ENCODE results near the gene ANTXR2.

The ANTXR2 gene

DNA sequence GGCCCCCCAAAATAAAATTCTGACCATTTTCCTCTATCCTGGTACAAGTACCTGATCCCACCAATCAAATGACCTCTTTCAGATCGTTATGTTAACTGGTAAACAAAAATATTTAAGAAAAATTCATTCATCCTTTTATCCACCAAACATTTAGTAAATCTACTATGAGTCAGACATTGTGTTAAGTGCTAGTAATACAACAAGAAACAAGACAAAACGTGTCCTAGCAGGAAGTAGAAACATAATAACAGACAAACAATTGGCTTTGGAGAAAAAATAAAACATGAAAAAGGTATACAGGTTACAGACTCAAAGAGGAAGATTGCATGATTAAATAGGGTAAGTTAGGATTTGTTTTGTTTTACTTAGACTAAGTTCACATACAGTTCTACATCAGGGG lies 43.7 kb downstream of the ANTXR2 start:
- TF ChIP-seq CEBPB (IDR thresholded peaks at IDR 0.05) (no peak), EP300 (IDR thresholded peaks at IDR 0.05; ENCODE audit: borderline replicate concordance) (no peak), TAF1 (IDR thresholded peaks at IDR 0.05; ENCODE audit: low read depth) (no peak), TEAD4 (IDR thresholded peaks at IDR 0.05) (no peak), NFIC (IDR thresholded peaks at IDR 0.05) (no peak), RAD21 (IDR thresholded peaks at IDR 0.05; ENCODE audit: low read depth) (no peak), CREB1 (IDR thresholded peaks at IDR 0.05; ENCODE audit: low read depth) (no peak), EGR1 (IDR thresholded peaks at IDR 0.05) (no peak)
- TF ChIP-seq, protein P1, sequence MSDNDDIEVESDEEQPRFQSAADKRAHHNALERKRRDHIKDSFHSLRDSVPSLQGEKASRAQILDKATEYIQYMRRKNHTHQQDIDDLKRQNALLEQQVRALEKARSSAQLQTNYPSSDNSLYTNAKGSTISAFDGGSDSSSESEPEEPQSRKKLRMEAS (IDR thresholded peaks at IDR 0.05), result no peak
- TF ChIP-seq, protein P2, sequence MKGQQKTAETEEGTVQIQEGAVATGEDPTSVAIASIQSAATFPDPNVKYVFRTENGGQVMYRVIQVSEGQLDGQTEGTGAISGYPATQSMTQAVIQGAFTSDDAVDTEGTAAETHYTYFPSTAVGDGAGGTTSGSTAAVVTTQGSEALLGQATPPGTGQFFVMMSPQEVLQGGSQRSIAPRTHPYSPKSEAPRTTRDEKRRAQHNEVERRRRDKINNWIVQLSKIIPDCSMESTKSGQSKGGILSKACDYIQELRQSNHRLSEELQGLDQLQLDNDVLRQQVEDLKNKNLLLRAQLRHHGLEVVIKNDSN (IDR thresholded peaks at IDR 0.05), result no peak
- TF ChIP-seq, protein P3, sequence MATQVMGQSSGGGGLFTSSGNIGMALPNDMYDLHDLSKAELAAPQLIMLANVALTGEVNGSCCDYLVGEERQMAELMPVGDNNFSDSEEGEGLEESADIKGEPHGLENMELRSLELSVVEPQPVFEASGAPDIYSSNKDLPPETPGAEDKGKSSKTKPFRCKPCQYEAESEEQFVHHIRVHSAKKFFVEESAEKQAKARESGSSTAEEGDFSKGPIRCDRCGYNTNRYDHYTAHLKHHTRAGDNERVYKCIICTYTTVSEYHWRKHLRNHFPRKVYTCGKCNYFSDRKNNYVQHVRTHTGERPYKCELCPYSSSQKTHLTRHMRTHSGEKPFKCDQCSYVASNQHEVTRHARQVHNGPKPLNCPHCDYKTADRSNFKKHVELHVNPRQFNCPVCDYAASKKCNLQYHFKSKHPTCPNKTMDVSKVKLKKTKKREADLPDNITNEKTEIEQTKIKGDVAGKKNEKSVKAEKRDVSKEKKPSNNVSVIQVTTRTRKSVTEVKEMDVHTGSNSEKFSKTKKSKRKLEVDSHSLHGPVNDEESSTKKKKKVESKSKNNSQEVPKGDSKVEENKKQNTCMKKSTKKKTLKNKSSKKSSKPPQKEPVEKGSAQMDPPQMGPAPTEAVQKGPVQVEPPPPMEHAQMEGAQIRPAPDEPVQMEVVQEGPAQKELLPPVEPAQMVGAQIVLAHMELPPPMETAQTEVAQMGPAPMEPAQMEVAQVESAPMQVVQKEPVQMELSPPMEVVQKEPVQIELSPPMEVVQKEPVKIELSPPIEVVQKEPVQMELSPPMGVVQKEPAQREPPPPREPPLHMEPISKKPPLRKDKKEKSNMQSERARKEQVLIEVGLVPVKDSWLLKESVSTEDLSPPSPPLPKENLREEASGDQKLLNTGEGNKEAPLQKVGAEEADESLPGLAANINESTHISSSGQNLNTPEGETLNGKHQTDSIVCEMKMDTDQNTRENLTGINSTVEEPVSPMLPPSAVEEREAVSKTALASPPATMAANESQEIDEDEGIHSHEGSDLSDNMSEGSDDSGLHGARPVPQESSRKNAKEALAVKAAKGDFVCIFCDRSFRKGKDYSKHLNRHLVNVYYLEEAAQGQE (IDR thresholded peaks at IDR 0.05; ENCODE audit: low read depth), result no peak

DNA sequence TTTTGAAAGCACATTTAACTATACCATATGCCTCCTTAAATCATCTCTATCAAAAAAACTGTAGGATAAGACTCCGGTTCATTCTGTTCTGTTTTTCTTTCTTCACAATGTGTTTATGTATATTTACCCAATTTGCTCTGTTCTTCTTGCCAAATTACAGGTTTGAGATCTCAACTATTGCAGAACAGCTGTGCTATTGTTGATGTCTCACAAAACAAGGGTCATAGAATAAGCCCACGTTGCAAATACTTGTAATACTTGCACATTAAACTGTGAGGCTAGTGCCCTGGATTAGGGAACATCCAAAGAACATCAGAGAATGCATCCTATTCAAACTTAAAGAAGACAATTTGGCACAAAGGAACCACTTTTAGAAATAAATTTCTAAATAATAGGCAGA lies 45.4 kb downstream of the ANTXR2 start:
- TF ChIP-seq CEBPB (IDR thresholded peaks at IDR 0.05), result no peak
- no peak for TF ChIP-seq EP300 (IDR thresholded peaks at IDR 0.05; ENCODE audit: borderline replicate concordance)
- no peak for TF ChIP-seq CREB1 (IDR thresholded peaks at IDR 0.05; ENCODE audit: low read depth)
- TF ChIP-seq, protein P1 (IDR thresholded peaks at IDR 0.05), result no peak
- no peak for TF ChIP-seq EGR1 (IDR thresholded peaks at IDR 0.05)
- no peak for TF ChIP-seq FOXM1 (IDR thresholded peaks at IDR 0.05; ENCODE audit: borderline replicate concordance, low read depth)
- TF ChIP-seq, protein P2 (IDR thresholded peaks at IDR 0.05), result no peak
- TF ChIP-seq TEAD4 (IDR thresholded peaks at IDR 0.05), result no peak

DNA sequence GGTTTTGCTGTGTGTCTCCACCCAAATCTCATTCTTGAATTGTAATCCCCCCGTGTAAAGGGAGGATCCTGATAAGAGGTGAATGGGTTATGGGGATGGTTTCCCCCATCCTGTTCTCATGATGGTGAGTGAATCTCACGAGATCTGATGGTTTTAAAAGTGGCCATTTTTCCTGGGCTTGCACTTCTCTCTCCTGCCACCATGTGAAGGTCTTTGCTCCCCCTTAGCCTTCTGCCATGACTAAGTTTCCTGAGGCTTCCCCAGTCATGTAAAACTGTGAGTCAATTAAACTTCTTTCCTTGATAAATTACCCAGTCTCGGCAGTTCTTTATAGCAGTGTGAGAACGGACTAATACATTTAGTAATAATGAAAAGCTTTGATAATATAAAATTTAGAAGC lies 46.9 kb downstream of the ANTXR2 start:
- TF ChIP-seq, protein P1 (IDR thresholded peaks at IDR 0.05), result no peak
- no peak for TF ChIP-seq TEAD4 (IDR thresholded peaks at IDR 0.05)

DNA sequence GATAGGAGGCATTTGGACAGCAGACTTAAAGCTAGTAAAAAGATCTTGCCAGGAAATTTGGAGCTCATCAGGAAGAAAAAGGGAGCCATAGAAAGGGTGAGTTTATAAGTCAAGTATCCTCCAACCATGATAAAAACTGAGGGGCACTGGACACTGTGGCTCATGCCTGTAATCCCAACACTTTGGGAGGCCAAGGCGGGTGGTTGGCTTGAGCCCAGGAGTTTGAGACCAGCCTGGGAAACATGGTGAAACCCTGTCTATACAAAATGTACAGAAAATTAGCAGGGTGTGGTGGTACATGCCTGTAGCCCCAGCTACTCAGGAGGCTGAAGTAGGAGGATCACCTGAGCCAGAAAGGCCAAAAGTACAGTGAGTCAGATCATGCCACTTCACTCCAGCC lies 48.7 kb downstream of the ANTXR2 start:
- no peak for TF ChIP-seq TAF1 (IDR thresholded peaks at IDR 0.05; ENCODE audit: low read depth)
- no peak for TF ChIP-seq TEAD4 (IDR thresholded peaks at IDR 0.05)
- TF ChIP-seq NFIC (IDR thresholded peaks at IDR 0.05), result no peak
- TF ChIP-seq, protein P3 (IDR thresholded peaks at IDR 0.05; ENCODE audit: low read depth), result no peak
- TF ChIP-seq CEBPB (IDR thresholded peaks at IDR 0.05), result no peak
- TF ChIP-seq RAD21 (IDR thresholded peaks at IDR 0.05; ENCODE audit: low read depth), result no peak
- no peak for TF ChIP-seq EGR1 (IDR thresholded peaks at IDR 0.05)
- TF ChIP-seq, protein P1 (IDR thresholded peaks at IDR 0.05), result no peak
- no peak for TF ChIP-seq FOXM1 (IDR thresholded peaks at IDR 0.05; ENCODE audit: borderline replicate concordance, low read depth)
- TF ChIP-seq ZBTB7A (IDR thresholded peaks at IDR 0.05; ENCODE audit: low read depth), result no peak
- TF ChIP-seq, protein P2 (IDR thresholded peaks at IDR 0.05), result no peak
- no peak for TF ChIP-seq CREB1 (IDR thresholded peaks at IDR 0.05; ENCODE audit: low read depth)
- no peak for TF ChIP-seq YY1 (IDR thresholded peaks at IDR 0.05; ENCODE audit: low read depth)
- no peak for TF ChIP-seq TCF12 (IDR thresholded peaks at IDR 0.05; ENCODE audit: low read depth)
- no peak for TF ChIP-seq EP300 (IDR thresholded peaks at IDR 0.05; ENCODE audit: borderline replicate concordance)

DNA sequence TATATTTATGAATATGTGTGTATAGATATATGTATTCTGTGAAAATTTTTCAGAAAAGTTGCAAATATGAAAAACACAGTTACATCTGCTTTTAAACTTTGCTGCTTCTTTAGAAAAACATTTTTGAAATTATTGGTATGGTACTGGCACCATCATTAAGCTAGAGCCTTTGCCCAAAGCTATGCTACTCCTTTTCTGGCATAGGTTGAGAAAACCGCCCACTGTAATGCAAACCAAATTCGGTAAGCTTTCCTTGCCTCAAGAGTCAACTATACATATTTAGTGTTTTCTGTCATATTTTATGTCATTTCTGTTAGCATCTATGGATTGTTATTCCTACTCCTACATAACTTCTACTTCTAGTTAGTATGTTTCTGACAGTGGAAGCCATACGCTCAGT lies 50.7 kb downstream of the ANTXR2 start:
- TF ChIP-seq TAF1 (IDR thresholded peaks at IDR 0.05; ENCODE audit: low read depth), result no peak
- no peak for TF ChIP-seq TCF12 (IDR thresholded peaks at IDR 0.05; ENCODE audit: low read depth)
- TF ChIP-seq TEAD4 (IDR thresholded peaks at IDR 0.05), result no peak
- no peak for TF ChIP-seq EP300 (IDR thresholded peaks at IDR 0.05; ENCODE audit: borderline replicate concordance)
- TF ChIP-seq, protein P2 (IDR thresholded peaks at IDR 0.05), result no peak
- no peak for TF ChIP-seq CEBPB (IDR thresholded peaks at IDR 0.05)
- no peak for TF ChIP-seq NFIC (IDR thresholded peaks at IDR 0.05)
- no peak for TF ChIP-seq ZBTB7A (IDR thresholded peaks at IDR 0.05; ENCODE audit: low read depth)
- TF ChIP-seq YY1 (IDR thresholded peaks at IDR 0.05; ENCODE audit: low read depth), result no peak
- TF ChIP-seq, protein P3 (IDR thresholded peaks at IDR 0.05; ENCODE audit: low read depth), result no peak
- TF ChIP-seq, protein P1 (IDR thresholded peaks at IDR 0.05), result no peak
- no peak for TF ChIP-seq RAD21 (IDR thresholded peaks at IDR 0.05; ENCODE audit: low read depth)
- TF ChIP-seq FOXM1 (IDR thresholded peaks at IDR 0.05; ENCODE audit: borderline replicate concordance, low read depth), result no peak
- no peak for TF ChIP-seq CREB1 (IDR thresholded peaks at IDR 0.05; ENCODE audit: low read depth)
- no peak for TF ChIP-seq EGR1 (IDR thresholded peaks at IDR 0.05)

All from Ishikawa (cell line).